ENCODE results near the gene POU3F1.

POU3F1 gene

DNA sequence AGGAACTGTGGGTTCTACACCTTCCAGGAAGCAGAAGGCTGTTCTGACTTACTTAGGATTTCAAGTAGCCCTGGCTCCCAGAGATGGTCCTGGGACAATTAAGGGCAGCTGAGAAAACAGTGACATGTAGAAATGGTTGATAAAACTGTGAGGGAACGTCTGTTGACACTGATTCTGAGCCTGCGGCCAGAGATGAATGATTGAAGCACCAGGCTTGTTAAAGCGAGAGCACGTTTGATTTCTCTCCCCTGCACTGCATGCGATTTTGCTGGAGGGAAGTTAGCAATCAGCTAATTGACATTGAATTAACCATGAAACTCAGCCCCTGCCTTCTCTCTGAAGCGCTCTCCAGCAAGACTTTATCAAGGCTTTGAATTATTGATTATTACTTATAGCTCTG lies 29.9 kb upstream of the POU3F1 start:
- Histone ChIP-seq H3K27ac (replicated peaks) (no peak overlapping the region), H3K27me3 (ENCODE audit: insufficient read depth, poor library complexity, severe bottlenecking) (peaks cover 3% of the 10 kb centered on the region), H3K4me3 (replicated peaks; ENCODE audit: insufficient read depth, low read length) (no peak overlapping the region)
- no peak for DNase-seq (ENCODE audit: low read depth in 1 of 2, low spot score in 1 of 2)
- TF ChIP-seq GABPA (IDR thresholded peaks at IDR 0.05; ENCODE audit: low read depth) (no peak), POLR2AphosphoS5 (IDR thresholded peaks at IDR 0.05; ENCODE audit: low read depth) (no peak), SPI1 (IDR thresholded peaks at IDR 0.05; ENCODE audit: borderline replicate concordance, low read depth) (no peak)
- TF ChIP-seq, protein P1, sequence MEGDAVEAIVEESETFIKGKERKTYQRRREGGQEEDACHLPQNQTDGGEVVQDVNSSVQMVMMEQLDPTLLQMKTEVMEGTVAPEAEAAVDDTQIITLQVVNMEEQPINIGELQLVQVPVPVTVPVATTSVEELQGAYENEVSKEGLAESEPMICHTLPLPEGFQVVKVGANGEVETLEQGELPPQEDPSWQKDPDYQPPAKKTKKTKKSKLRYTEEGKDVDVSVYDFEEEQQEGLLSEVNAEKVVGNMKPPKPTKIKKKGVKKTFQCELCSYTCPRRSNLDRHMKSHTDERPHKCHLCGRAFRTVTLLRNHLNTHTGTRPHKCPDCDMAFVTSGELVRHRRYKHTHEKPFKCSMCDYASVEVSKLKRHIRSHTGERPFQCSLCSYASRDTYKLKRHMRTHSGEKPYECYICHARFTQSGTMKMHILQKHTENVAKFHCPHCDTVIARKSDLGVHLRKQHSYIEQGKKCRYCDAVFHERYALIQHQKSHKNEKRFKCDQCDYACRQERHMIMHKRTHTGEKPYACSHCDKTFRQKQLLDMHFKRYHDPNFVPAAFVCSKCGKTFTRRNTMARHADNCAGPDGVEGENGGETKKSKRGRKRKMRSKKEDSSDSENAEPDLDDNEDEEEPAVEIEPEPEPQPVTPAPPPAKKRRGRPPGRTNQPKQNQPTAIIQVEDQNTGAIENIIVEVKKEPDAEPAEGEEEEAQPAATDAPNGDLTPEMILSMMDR (IDR thresholded peaks at IDR 0.05; ENCODE audit: insufficient read depth, low read length): no peak
- TF ChIP-seq, protein P2, sequence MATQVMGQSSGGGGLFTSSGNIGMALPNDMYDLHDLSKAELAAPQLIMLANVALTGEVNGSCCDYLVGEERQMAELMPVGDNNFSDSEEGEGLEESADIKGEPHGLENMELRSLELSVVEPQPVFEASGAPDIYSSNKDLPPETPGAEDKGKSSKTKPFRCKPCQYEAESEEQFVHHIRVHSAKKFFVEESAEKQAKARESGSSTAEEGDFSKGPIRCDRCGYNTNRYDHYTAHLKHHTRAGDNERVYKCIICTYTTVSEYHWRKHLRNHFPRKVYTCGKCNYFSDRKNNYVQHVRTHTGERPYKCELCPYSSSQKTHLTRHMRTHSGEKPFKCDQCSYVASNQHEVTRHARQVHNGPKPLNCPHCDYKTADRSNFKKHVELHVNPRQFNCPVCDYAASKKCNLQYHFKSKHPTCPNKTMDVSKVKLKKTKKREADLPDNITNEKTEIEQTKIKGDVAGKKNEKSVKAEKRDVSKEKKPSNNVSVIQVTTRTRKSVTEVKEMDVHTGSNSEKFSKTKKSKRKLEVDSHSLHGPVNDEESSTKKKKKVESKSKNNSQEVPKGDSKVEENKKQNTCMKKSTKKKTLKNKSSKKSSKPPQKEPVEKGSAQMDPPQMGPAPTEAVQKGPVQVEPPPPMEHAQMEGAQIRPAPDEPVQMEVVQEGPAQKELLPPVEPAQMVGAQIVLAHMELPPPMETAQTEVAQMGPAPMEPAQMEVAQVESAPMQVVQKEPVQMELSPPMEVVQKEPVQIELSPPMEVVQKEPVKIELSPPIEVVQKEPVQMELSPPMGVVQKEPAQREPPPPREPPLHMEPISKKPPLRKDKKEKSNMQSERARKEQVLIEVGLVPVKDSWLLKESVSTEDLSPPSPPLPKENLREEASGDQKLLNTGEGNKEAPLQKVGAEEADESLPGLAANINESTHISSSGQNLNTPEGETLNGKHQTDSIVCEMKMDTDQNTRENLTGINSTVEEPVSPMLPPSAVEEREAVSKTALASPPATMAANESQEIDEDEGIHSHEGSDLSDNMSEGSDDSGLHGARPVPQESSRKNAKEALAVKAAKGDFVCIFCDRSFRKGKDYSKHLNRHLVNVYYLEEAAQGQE (IDR thresholded peaks at IDR 0.05; ENCODE audit: insufficient replicate concordance, low read depth): no peak

DNA sequence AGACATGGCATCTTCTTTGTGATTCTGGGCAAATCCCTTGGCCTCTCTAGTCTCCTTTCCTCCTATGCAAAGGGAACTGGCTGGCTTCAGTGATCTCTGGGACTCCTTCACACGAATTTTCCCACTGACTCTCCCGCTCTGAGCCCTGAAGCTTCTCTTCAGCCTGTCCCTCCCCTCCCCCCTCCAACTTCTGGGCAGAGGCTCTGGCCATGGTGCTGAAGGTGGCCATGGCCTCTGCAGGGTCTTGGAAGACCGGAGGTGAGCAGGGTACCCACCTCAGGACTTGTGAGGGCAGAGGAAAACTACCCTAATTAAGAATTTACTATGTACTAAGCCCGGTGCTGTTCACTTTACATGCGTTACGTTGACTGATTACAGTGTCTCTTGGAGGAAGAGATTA lies 29.4 kb upstream of the POU3F1 start:
- DNase-seq (ENCODE audit: low read depth in 1 of 2, low spot score in 1 of 2): no peak
- TF ChIP-seq, protein P1 (IDR thresholded peaks at IDR 0.05; ENCODE audit: insufficient read depth, low read length): no peak
- TF ChIP-seq, protein P2 (IDR thresholded peaks at IDR 0.05; ENCODE audit: insufficient replicate concordance, low read depth): peak; percentile 97
- TF ChIP-seq GABPA (IDR thresholded peaks at IDR 0.05; ENCODE audit: low read depth): no peak
- H3K27ac ChIP-seq (replicated peaks): no peak overlapping the region

DNA sequence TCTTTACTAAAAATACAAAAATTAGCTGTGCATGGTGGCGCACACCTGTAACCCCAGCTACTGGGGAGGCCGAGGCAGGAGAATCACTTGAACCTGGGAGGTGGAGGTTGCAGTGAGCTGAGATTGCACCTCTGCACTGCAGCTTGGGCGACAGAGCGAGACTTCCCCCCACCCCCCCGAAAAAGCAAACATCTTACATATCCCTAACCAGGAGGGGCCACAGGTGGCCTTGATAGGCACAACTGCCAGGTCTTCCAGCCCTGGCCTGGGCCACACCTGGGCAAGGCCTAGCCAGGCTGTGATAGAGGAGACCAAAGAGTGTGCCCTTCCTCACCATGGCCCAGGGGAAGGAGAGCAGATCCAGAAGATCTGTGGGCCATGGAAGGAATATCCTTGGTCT lies 28.6 kb upstream of the POU3F1 start:
- Histone ChIP-seq H3K27ac (replicated peaks) (no peak overlapping the region), H3K27me3 (ENCODE audit: insufficient read depth, poor library complexity, severe bottlenecking) (peaks cover 3% of the 10 kb centered on the region), H3K4me3 (replicated peaks; ENCODE audit: insufficient read depth, low read length) (no peak overlapping the region)
- DNase-seq (ENCODE audit: low read depth in 1 of 2, low spot score in 1 of 2): no peak
- TF ChIP-seq, protein P1 (IDR thresholded peaks at IDR 0.05; ENCODE audit: insufficient read depth, low read length): no peak
- TF ChIP-seq, protein P2 (IDR thresholded peaks at IDR 0.05; ENCODE audit: insufficient replicate concordance, low read depth): no peak
- TF ChIP-seq SPI1 (IDR thresholded peaks at IDR 0.05; ENCODE audit: borderline replicate concordance, low read depth): no peak
- no peak for TF ChIP-seq GABPA (IDR thresholded peaks at IDR 0.05; ENCODE audit: low read depth)
- TF ChIP-seq POLR2AphosphoS5 (IDR thresholded peaks at IDR 0.05; ENCODE audit: low read depth): no peak

More for the DNA sequence above, 29.4 kb upstream of the POU3F1 start:
- Histone ChIP-seq H3K27me3 (ENCODE audit: insufficient read depth, poor library complexity, severe bottlenecking) (peaks cover 3% of the 10 kb centered on the region), H3K4me3 (replicated peaks; ENCODE audit: insufficient read depth, low read length) (no peak overlapping the region)
